ENCODE data around the gene TTLL3.
"Not testable (repeated sequence)": the region's sequence is repeated elsewhere in the genome, so short reads cannot be mapped to it uniquely, and the experiment has no call there.

Gene TTLL3

GRCh38 chr3:9846231-9846630 is 36.2 kb downstream of the TTLL3 start:
- no peak overlapping the region for H3K27ac ChIP-seq (ENCODE audit: low read depth, low read length)
- no peak overlapping the region for H3K18ac ChIP-seq (ENCODE audit: low read length)
- peaks cover 2 to 4% of the 10 kb centered on the region in 2 experiments for H3K4me1 ChIP-seq (ENCODE audit: control insufficient read depth in 1 of 2, insufficient read depth in 2 of 2, low read length in 2 of 2)
- WGBS (ENCODE audit: extremely low coverage, insufficient coverage, insufficient read length): no CpG with 5 or more reads among the region's 6 CpGs
- no peak overlapping the region for H2BK12ac ChIP-seq (ENCODE audit: low read length)
- H3K27me3 ChIP-seq (ENCODE audit: insufficient read depth, low read length): no peaks in the 10 kb centered on the region
- no peak overlapping the region for H3K9ac ChIP-seq (ENCODE audit: low read length)
- H3K79me2 ChIP-seq (ENCODE audit: control insufficient read depth, insufficient read depth, low read length, poor library complexity): peaks cover 7% of the 10 kb centered on the region
- no peak overlapping the region for H2BK120ac ChIP-seq (ENCODE audit: insufficient read depth, low read length, poor library complexity)
- peak in 1 of 2 donors; percentile 38 for DNase-seq
- H4K91ac ChIP-seq (ENCODE audit: low read depth, low read length): peak overlapping the region; percentile 20
- H3K79me1 ChIP-seq (ENCODE audit: low read length): peaks cover 13% of the 10 kb centered on the region
- H3K23ac ChIP-seq (ENCODE audit: low read length): no peak overlapping the region
- H3K9me3 ChIP-seq (ENCODE audit: insufficient read depth, low read depth, low read length): no peaks in the 10 kb centered on the region
- H2AFZ ChIP-seq (ENCODE audit: insufficient read depth, low read length, poor library complexity): no peak overlapping the region
- peaks cover 6 to 9% of the 10 kb centered on the region in 2 experiments for H3K36me3 ChIP-seq (ENCODE audit: control insufficient read depth in 1 of 2, insufficient read depth in 2 of 2, low read length in 2 of 2)
- no peak overlapping the region for H3K4me2 ChIP-seq (ENCODE audit: low read length)
- H2BK5ac ChIP-seq (ENCODE audit: low read depth, low read length, poor library complexity): no peak overlapping the region
- H3K14ac ChIP-seq (ENCODE audit: low read length): no peak overlapping the region
- no peak overlapping the region for H2AK5ac ChIP-seq (ENCODE audit: low read length)
- no peak overlapping the region for H3K4me3 ChIP-seq (ENCODE audit: low read depth, low read length)
- no peak overlapping the region for H4K8ac ChIP-seq (ENCODE audit: low read depth, low read length)
- no peak overlapping the region for H3K4ac ChIP-seq (ENCODE audit: low read depth, low read length)
- H4K12ac ChIP-seq (ENCODE audit: low read depth, low read length): no peak overlapping the region

GRCh38 chr3:9846931-9847488 is 36.9 kb downstream of the TTLL3 start:
- Histone ChIP-seq H3K23ac (ENCODE audit: low read length) (no peak overlapping the region), H3K27me3 (ENCODE audit: insufficient read depth, low read length) (no peaks in the 10 kb centered on the region), H3K4ac (ENCODE audit: low read depth, low read length) (no peak overlapping the region), H2AK5ac (ENCODE audit: low read length) (peak overlapping the region; percentile 68), H3K9ac (ENCODE audit: low read length) (no peak overlapping the region), H2BK120ac (ENCODE audit: insufficient read depth, low read length, poor library complexity) (peak overlapping the region; percentile 49), H4K91ac (ENCODE audit: low read depth, low read length) (peak overlapping the region; percentile 45), H3K79me2 (ENCODE audit: control insufficient read depth, insufficient read depth, low read length, poor library complexity) (peaks cover 7% of the 10 kb centered on the region), H3K14ac (ENCODE audit: low read length) (peak overlapping the region; percentile 24), H3K9me3 (ENCODE audit: insufficient read depth, low read depth, low read length) (no peaks in the 10 kb centered on the region), H4K12ac (ENCODE audit: low read depth, low read length) (no peak overlapping the region), H3K27ac (ENCODE audit: low read depth, low read length) (no peak overlapping the region), H2BK12ac (ENCODE audit: low read length) (peak overlapping the region; percentile 32), H2BK5ac (ENCODE audit: low read depth, low read length, poor library complexity) (no peak overlapping the region), H3K18ac (ENCODE audit: low read length) (no peak overlapping the region), H3K4me2 (ENCODE audit: low read length) (no peak overlapping the region), H3K79me1 (ENCODE audit: low read length) (peaks cover 13% of the 10 kb centered on the region), H3K4me1 (ENCODE audit: control insufficient read depth in 1 of 2, insufficient read depth in 2 of 2, low read length in 2 of 2) (peaks cover 4 to 6% of the 10 kb centered on the region in 2 experiments), H3K4me3 (ENCODE audit: low read depth, low read length) (no peak overlapping the region), H2AFZ (ENCODE audit: insufficient read depth, low read length, poor library complexity) (no peak overlapping the region), H3K36me3 (ENCODE audit: control insufficient read depth in 1 of 2, insufficient read depth in 2 of 2, low read length in 2 of 2) (peaks cover 0 to 1% of the 10 kb centered on the region in 2 experiments), H4K8ac (ENCODE audit: low read depth, low read length) (no peak overlapping the region)
- DNase-seq: no peak
- WGBS (ENCODE audit: extremely low coverage, insufficient coverage, insufficient read length): no CpG with 5 or more reads among the region's 6 CpGs

- H2BK12ac ChIP-seq (ENCODE audit: low read length); H3K27me3 ChIP-seq (ENCODE audit: insufficient read depth, low read length); H2AFZ ChIP-seq (ENCODE audit: insufficient read depth, low read length, poor library complexity); H3K14ac ChIP-seq (ENCODE audit: low read length); H2BK120ac ChIP-seq (ENCODE audit: insufficient read depth, low read length, poor library complexity); H2AK5ac ChIP-seq (ENCODE audit: low read length); H4K91ac ChIP-seq (ENCODE audit: low read depth, low read length); H4K12ac ChIP-seq (ENCODE audit: low read depth, low read length); H3K4me2 ChIP-seq (ENCODE audit: low read length); H3K79me2 ChIP-seq (ENCODE audit: control insufficient read depth, insufficient read depth, low read length, poor library complexity); H3K4ac ChIP-seq (ENCODE audit: low read depth, low read length); H3K9ac ChIP-seq (ENCODE audit: low read length); H3K4me3 ChIP-seq (ENCODE audit: low read depth, low read length); H3K27ac ChIP-seq (ENCODE audit: low read depth, low read length); H3K4me1 ChIP-seq (ENCODE audit: control insufficient read depth in 1 of 2, insufficient read depth in 2 of 2, low read length in 2 of 2); H3K18ac ChIP-seq (ENCODE audit: low read length); H3K9me3 ChIP-seq (ENCODE audit: insufficient read depth, low read depth, low read length); H2BK5ac ChIP-seq (ENCODE audit: low read depth, low read length, poor library complexity); H4K8ac ChIP-seq (ENCODE audit: low read depth, low read length); H3K23ac ChIP-seq (ENCODE audit: low read length); H3K36me3 ChIP-seq (ENCODE audit: control insufficient read depth in 1 of 2, insufficient read depth in 2 of 2, low read length in 2 of 2): not testable (repeated sequence)
- no CpG with 5 or more reads among the region's 9 CpGs for WGBS (ENCODE audit: extremely low coverage, insufficient coverage, insufficient read length)
- peaks cover 13% of the 10 kb centered on the region for H3K79me1 ChIP-seq (ENCODE audit: low read length)
- DNase-seq: peak; percentile 81 to 89
Measured at GRCh38 chr3:9847870-9848269, 37.8 kb downstream of the TTLL3 start.

- H4K91ac ChIP-seq (ENCODE audit: low read depth, low read length); H2AFZ ChIP-seq (ENCODE audit: insufficient read depth, low read length, poor library complexity): not testable (repeated sequence)
Measured at GRCh38 chr3:9848860-9849259, 38.8 kb downstream of the TTLL3 start.

More at GRCh38 chr3:9848860-9849259, 38.8 kb downstream of the TTLL3 start:
- H3K79me1 ChIP-seq (ENCODE audit: low read length); H3K18ac ChIP-seq (ENCODE audit: low read length); H4K8ac ChIP-seq (ENCODE audit: low read depth, low read length); H3K36me3 ChIP-seq (ENCODE audit: control insufficient read depth in 1 of 2, insufficient read depth in 2 of 2, low read length in 2 of 2); H3K9ac ChIP-seq (ENCODE audit: low read length); H3K23ac ChIP-seq (ENCODE audit: low read length); H3K9me3 ChIP-seq (ENCODE audit: insufficient read depth, low read depth, low read length); H3K27ac ChIP-seq (ENCODE audit: low read depth, low read length); H3K27me3 ChIP-seq (ENCODE audit: insufficient read depth, low read length); H3K4ac ChIP-seq (ENCODE audit: low read depth, low read length); H3K4me3 ChIP-seq (ENCODE audit: low read depth, low read length); H3K4me1 ChIP-seq (ENCODE audit: control insufficient read depth in 1 of 2, insufficient read depth in 2 of 2, low read length in 2 of 2); H3K4me2 ChIP-seq (ENCODE audit: low read length); DNase-seq; H2BK120ac ChIP-seq (ENCODE audit: insufficient read depth, low read length, poor library complexity); H4K12ac ChIP-seq (ENCODE audit: low read depth, low read length); H2BK5ac ChIP-seq (ENCODE audit: low read depth, low read length, poor library complexity); H3K14ac ChIP-seq (ENCODE audit: low read length); H3K79me2 ChIP-seq (ENCODE audit: control insufficient read depth, insufficient read depth, low read length, poor library complexity); H2AK5ac ChIP-seq (ENCODE audit: low read length): not testable (repeated sequence)
- H2BK12ac ChIP-seq (ENCODE audit: low read length): peak overlapping the region; percentile 24
- no CpG with 5 or more reads among the region's 4 CpGs for WGBS (ENCODE audit: extremely low coverage, insufficient coverage, insufficient read length)

Measured in trophoblast cell (in vitro differentiated cells and primary cell).